ENCODE results near the gene FARS2.

FARS2 gene

GRCh38 chr6:5531161-5531560 is 269.8 kb downstream of the FARS2 start:
- no peaks in the 10 kb centered on the region for H3K79me1 ChIP-seq (ENCODE audit: low read length)
- WGBS (ENCODE audit: extremely low coverage, insufficient coverage, insufficient read length): no CpG with 5 or more reads among the region's 4 CpGs

GRCh38 chr6:5531853-5532375 is 270.6 kb downstream of the FARS2 start:
- H2BK5ac ChIP-seq (ENCODE audit: low read depth, low read length, poor library complexity): no peak overlapping the region
- H3K36me3 ChIP-seq (ENCODE audit: control insufficient read depth in 1 of 2, insufficient read depth in 2 of 2, low read length in 2 of 2): no peaks in the 10 kb centered on the region
- no peaks in the 10 kb centered on the region for H3K4me1 ChIP-seq (ENCODE audit: control insufficient read depth in 1 of 2, insufficient read depth in 2 of 2, low read length in 2 of 2)
- no peaks in the 10 kb centered on the region for H3K9me3 ChIP-seq (ENCODE audit: insufficient read depth, low read depth, low read length)
- no peak overlapping the region for H2BK120ac ChIP-seq (ENCODE audit: insufficient read depth, low read length, poor library complexity)
- H3K79me2 ChIP-seq (ENCODE audit: control insufficient read depth, insufficient read depth, low read length, poor library complexity): no peaks in the 10 kb centered on the region
- H2AFZ ChIP-seq (ENCODE audit: insufficient read depth, low read length, poor library complexity): no peak overlapping the region
- no peak for DNase-seq
- H3K18ac ChIP-seq (ENCODE audit: low read length): no peak overlapping the region
- no peak overlapping the region for H2BK12ac ChIP-seq (ENCODE audit: low read length)
- H3K9ac ChIP-seq (ENCODE audit: low read length): no peak overlapping the region
- H4K12ac ChIP-seq (ENCODE audit: low read depth, low read length): no peak overlapping the region
- no peak overlapping the region for H3K27ac ChIP-seq (ENCODE audit: low read depth, low read length)
- no peaks in the 10 kb centered on the region for H3K27me3 ChIP-seq (ENCODE audit: insufficient read depth, low read length)
- H4K8ac ChIP-seq (ENCODE audit: low read depth, low read length): no peak overlapping the region
- H3K4me2 ChIP-seq (ENCODE audit: low read length): no peak overlapping the region
- no peak overlapping the region for H3K4ac ChIP-seq (ENCODE audit: low read depth, low read length)
- no peak overlapping the region for H3K4me3 ChIP-seq (ENCODE audit: low read depth, low read length)
- no peak overlapping the region for H2AK5ac ChIP-seq (ENCODE audit: low read length)
- no CpG with 5 or more reads among the region's 6 CpGs for WGBS (ENCODE audit: extremely low coverage, insufficient coverage, insufficient read length)
- H3K14ac ChIP-seq (ENCODE audit: low read length): no peak overlapping the region
- H4K91ac ChIP-seq (ENCODE audit: low read depth, low read length): no peak overlapping the region
- H3K79me1 ChIP-seq (ENCODE audit: low read length): no peaks in the 10 kb centered on the region
- H3K23ac ChIP-seq (ENCODE audit: low read length): peak overlapping the region; percentile 8

More at GRCh38 chr6:5531161-5531560, 269.8 kb downstream of the FARS2 start:
- Histone ChIP-seq H4K12ac (ENCODE audit: low read depth, low read length) (no peak overlapping the region), H3K4ac (ENCODE audit: low read depth, low read length) (no peak overlapping the region), H4K91ac (ENCODE audit: low read depth, low read length) (no peak overlapping the region), H4K8ac (ENCODE audit: low read depth, low read length) (no peak overlapping the region), H3K36me3 (ENCODE audit: control insufficient read depth in 1 of 2, insufficient read depth in 2 of 2, low read length in 2 of 2) (no peaks in the 10 kb centered on the region), H2BK5ac (ENCODE audit: low read depth, low read length, poor library complexity) (no peak overlapping the region), H3K4me2 (ENCODE audit: low read length) (no peak overlapping the region), H2BK12ac (ENCODE audit: low read length) (no peak overlapping the region), H3K23ac (ENCODE audit: low read length) (no peak overlapping the region), H3K27me3 (ENCODE audit: insufficient read depth, low read length) (no peaks in the 10 kb centered on the region), H2AFZ (ENCODE audit: insufficient read depth, low read length, poor library complexity) (no peak overlapping the region), H3K9me3 (ENCODE audit: insufficient read depth, low read depth, low read length) (no peaks in the 10 kb centered on the region), H3K4me3 (ENCODE audit: low read depth, low read length) (no peak overlapping the region), H3K27ac (ENCODE audit: low read depth, low read length) (no peak overlapping the region), H3K14ac (ENCODE audit: low read length) (no peak overlapping the region), H2AK5ac (ENCODE audit: low read length) (no peak overlapping the region), H3K4me1 (ENCODE audit: control insufficient read depth in 1 of 2, insufficient read depth in 2 of 2, low read length in 2 of 2) (no peaks in the 10 kb centered on the region), H2BK120ac (ENCODE audit: insufficient read depth, low read length, poor library complexity) (no peak overlapping the region), H3K18ac (ENCODE audit: low read length) (no peak overlapping the region), H3K79me2 (ENCODE audit: control insufficient read depth, insufficient read depth, low read length, poor library complexity) (no peaks in the 10 kb centered on the region), H3K9ac (ENCODE audit: low read length) (no peak overlapping the region)
- DNase-seq: no peak

GRCh38 chr6:5532941-5533340 is 271.6 kb downstream of the FARS2 start:
- no peak overlapping the region for H2AK5ac ChIP-seq (ENCODE audit: low read length)
- H2BK120ac ChIP-seq (ENCODE audit: insufficient read depth, low read length, poor library complexity): no peak overlapping the region
- H4K8ac ChIP-seq (ENCODE audit: low read depth, low read length): no peak overlapping the region
- H3K36me3 ChIP-seq (ENCODE audit: control insufficient read depth in 1 of 2, insufficient read depth in 2 of 2, low read length in 2 of 2): no peaks in the 10 kb centered on the region
- H4K12ac ChIP-seq (ENCODE audit: low read depth, low read length): no peak overlapping the region
- no peaks in the 10 kb centered on the region for H3K27me3 ChIP-seq (ENCODE audit: insufficient read depth, low read length)
- no peak overlapping the region for H3K23ac ChIP-seq (ENCODE audit: low read length)
- no peaks in the 10 kb centered on the region for H3K79me1 ChIP-seq (ENCODE audit: low read length)
- H3K9me3 ChIP-seq (ENCODE audit: insufficient read depth, low read depth, low read length): no peaks in the 10 kb centered on the region
- no peak overlapping the region for H3K4me2 ChIP-seq (ENCODE audit: low read length)
- H3K18ac ChIP-seq (ENCODE audit: low read length): no peak overlapping the region
- H2AFZ ChIP-seq (ENCODE audit: insufficient read depth, low read length, poor library complexity): no peak overlapping the region
- H3K9ac ChIP-seq (ENCODE audit: low read length): no peak overlapping the region
- H2BK5ac ChIP-seq (ENCODE audit: low read depth, low read length, poor library complexity): no peak overlapping the region
- peak; percentile 54 for DNase-seq
- H3K4me3 ChIP-seq (ENCODE audit: low read depth, low read length): no peak overlapping the region
- no CpG with 5 or more reads among the region's 3 CpGs for WGBS (ENCODE audit: extremely low coverage, insufficient coverage, insufficient read length)
- no peaks in the 10 kb centered on the region for H3K79me2 ChIP-seq (ENCODE audit: control insufficient read depth, insufficient read depth, low read length, poor library complexity)
- H3K14ac ChIP-seq (ENCODE audit: low read length): no peak overlapping the region
- H3K27ac ChIP-seq (ENCODE audit: low read depth, low read length): no peak overlapping the region
- H3K4me1 ChIP-seq (ENCODE audit: control insufficient read depth in 1 of 2, insufficient read depth in 2 of 2, low read length in 2 of 2): no peaks in the 10 kb centered on the region
- H4K91ac ChIP-seq (ENCODE audit: low read depth, low read length): no peak overlapping the region
- H3K4ac ChIP-seq (ENCODE audit: low read depth, low read length): no peak overlapping the region
- H2BK12ac ChIP-seq (ENCODE audit: low read length): no peak overlapping the region

- H4K8ac ChIP-seq (ENCODE audit: low read depth, low read length): no peak overlapping the region
- H2BK12ac ChIP-seq (ENCODE audit: low read length): no peak overlapping the region
- no peak overlapping the region for H3K4me3 ChIP-seq (ENCODE audit: low read depth, low read length)
- no peak overlapping the region for H3K4me2 ChIP-seq (ENCODE audit: low read length)
- no peak overlapping the region for H2BK120ac ChIP-seq (ENCODE audit: insufficient read depth, low read length, poor library complexity)
- no peak overlapping the region for H3K14ac ChIP-seq (ENCODE audit: low read length)
- H2AFZ ChIP-seq (ENCODE audit: insufficient read depth, low read length, poor library complexity): no peak overlapping the region
- DNase-seq: no peak
- no peak overlapping the region for H3K18ac ChIP-seq (ENCODE audit: low read length)
- no peaks in the 10 kb centered on the region for H3K9me3 ChIP-seq (ENCODE audit: insufficient read depth, low read depth, low read length)
- H3K79me2 ChIP-seq (ENCODE audit: control insufficient read depth, insufficient read depth, low read length, poor library complexity): no peaks in the 10 kb centered on the region
- no peak overlapping the region for H2AK5ac ChIP-seq (ENCODE audit: low read length)
- H4K91ac ChIP-seq (ENCODE audit: low read depth, low read length): no peak overlapping the region
- H3K79me1 ChIP-seq (ENCODE audit: low read length): no peaks in the 10 kb centered on the region
- no peaks in the 10 kb centered on the region for H3K36me3 ChIP-seq (ENCODE audit: control insufficient read depth in 1 of 2, insufficient read depth in 2 of 2, low read length in 2 of 2)
- no peaks in the 10 kb centered on the region for H3K27me3 ChIP-seq (ENCODE audit: insufficient read depth, low read length)
- no peak overlapping the region for H3K9ac ChIP-seq (ENCODE audit: low read length)
- no CpG with 5 or more reads among the region's 9 CpGs for WGBS (ENCODE audit: extremely low coverage, insufficient coverage, insufficient read length)
- no peak overlapping the region for H4K12ac ChIP-seq (ENCODE audit: low read depth, low read length)
- no peak overlapping the region for H3K4ac ChIP-seq (ENCODE audit: low read depth, low read length)
- H3K23ac ChIP-seq (ENCODE audit: low read length): no peak overlapping the region
- no peak overlapping the region for H2BK5ac ChIP-seq (ENCODE audit: low read depth, low read length, poor library complexity)
- no peaks in the 10 kb centered on the region for H3K4me1 ChIP-seq (ENCODE audit: control insufficient read depth in 1 of 2, insufficient read depth in 2 of 2, low read length in 2 of 2)
- H3K27ac ChIP-seq (ENCODE audit: low read depth, low read length): no peak overlapping the region
These were observed 273.3 kb downstream of the FARS2 start for GRCh38 chr6:5534643-5535042.
